ENCODE results near the gene PTPRJ. TPM values are rescaled to one million over a fixed set of nuclear protein-coding genes. Genes with fewer than 3 reads are reported as not detected.

The PTPRJ gene
- total and polyA plus RNA-seq, 2 of the 13 experiments (the other 11 are each of a cell fraction or from before 2014, with no cell fraction given) = 1.0 to 1.2 TPM

GRCh38 chr11:48101958-48102357 lies 121.6 kb downstream of the PTPRJ start (continued):
- no peak for TF ChIP-seq CHCHD3 (CRISPR knock-in tag; IDR thresholded peaks at IDR 0.05)
- 0 out of 2 replicates have a peak, but pooled peaks have one; percentile 23 for TF ChIP-seq ZFX (CRISPR knock-in tag; IDR thresholded peaks at IDR 0.05; ENCODE audit: low read depth)
- peak; percentile 59 for TF ChIP-seq MIXL1 (CRISPR knock-in tag; IDR thresholded peaks at IDR 0.05)
- TF ChIP-seq THRA (CRISPR knock-in tag; IDR thresholded peaks at IDR 0.05; ENCODE audit: borderline replicate concordance) = 0 out of 2 replicates have a peak, but pooled peaks have one; percentile 37
- TF ChIP-seq RFX3 (CRISPR knock-in tag; IDR thresholded peaks at IDR 0.05) = peak; percentile 41; the same call in 1 of the 2 replicates
- no peak for TF ChIP-seq SP4 (CRISPR knock-in tag; IDR thresholded peaks at IDR 0.05)
- TF ChIP-seq HNF1B (CRISPR knock-in tag; IDR thresholded peaks at IDR 0.05) = 0 out of 2 replicates have a peak, but pooled peaks have one; percentile 15
- TF ChIP-seq CEBPG (CRISPR knock-in tag; IDR thresholded peaks at IDR 0.05) = 0 out of 2 replicates have a peak, but pooled peaks have one; percentile 23
- TF ChIP-seq NCOR1 (IDR thresholded peaks at IDR 0.05; ENCODE audit: borderline replicate concordance, low read length) = peak; percentile 70; the same call in 1 of the 2 replicates
- TF ChIP-seq NR2F6 (IDR thresholded peaks at IDR 0.05) = no peak
- 0 out of 2 replicates have a peak, but pooled peaks have one; percentile 14 for TF ChIP-seq NR2F6 (CRISPR knock-in tag; IDR thresholded peaks at IDR 0.05)
- TF ChIP-seq ZNF343 (CRISPR knock-in tag; IDR thresholded peaks at IDR 0.05) = 0 out of 2 replicates have a peak, but pooled peaks have one; percentile 35
- TF ChIP-seq ERF (CRISPR knock-in tag; IDR thresholded peaks at IDR 0.05) = 0 out of 2 replicates have a peak, but pooled peaks have one; percentile 1
- TF ChIP-seq MEIS1 (CRISPR knock-in tag; IDR thresholded peaks at IDR 0.05; ENCODE audit: borderline replicate concordance) = 0 out of 2 replicates have a peak, but pooled peaks have one; percentile 27
- TF ChIP-seq, protein P1, sequence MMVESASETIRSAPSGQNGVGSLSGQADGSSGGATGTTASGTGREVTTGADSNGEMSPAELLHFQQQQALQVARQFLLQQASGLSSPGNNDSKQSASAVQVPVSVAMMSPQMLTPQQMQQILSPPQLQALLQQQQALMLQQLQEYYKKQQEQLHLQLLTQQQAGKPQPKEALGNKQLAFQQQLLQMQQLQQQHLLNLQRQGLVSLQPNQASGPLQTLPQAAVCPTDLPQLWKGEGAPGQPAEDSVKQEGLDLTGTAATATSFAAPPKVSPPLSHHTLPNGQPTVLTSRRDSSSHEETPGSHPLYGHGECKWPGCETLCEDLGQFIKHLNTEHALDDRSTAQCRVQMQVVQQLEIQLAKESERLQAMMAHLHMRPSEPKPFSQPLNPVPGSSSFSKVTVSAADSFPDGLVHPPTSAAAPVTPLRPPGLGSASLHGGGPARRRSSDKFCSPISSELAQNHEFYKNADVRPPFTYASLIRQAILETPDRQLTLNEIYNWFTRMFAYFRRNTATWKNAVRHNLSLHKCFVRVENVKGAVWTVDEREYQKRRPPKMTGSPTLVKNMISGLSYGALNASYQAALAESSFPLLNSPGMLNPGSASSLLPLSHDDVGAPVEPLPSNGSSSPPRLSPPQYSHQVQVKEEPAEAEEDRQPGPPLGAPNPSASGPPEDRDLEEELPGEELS (CRISPR knock-in tag; IDR thresholded peaks at IDR 0.05) = 0 out of 2 replicates have a peak, but pooled peaks have one; percentile 11
- 0 out of 2 replicates have a peak, but pooled peaks have one; percentile 29 for TF ChIP-seq DPF2 (CRISPR knock-in tag; IDR thresholded peaks at IDR 0.05; ENCODE audit: borderline replicate concordance, low read depth)
- TF ChIP-seq ZNF768 (CRISPR knock-in tag; IDR thresholded peaks at IDR 0.05) = no peak
